ENCODE results near the gene OR52I2. TPM values are rescaled to one million over a fixed set of nuclear protein-coding genes. Genes with fewer than 3 reads are reported as not detected.

OR52I2 gene
- not detected in 2 replicates for polyA plus RNA-seq (2011; rRNA removed)
- polyA minus RNA-seq (2011; rRNA and poly(A)+ RNA removed), result not detected in 2 replicates

DNA sequence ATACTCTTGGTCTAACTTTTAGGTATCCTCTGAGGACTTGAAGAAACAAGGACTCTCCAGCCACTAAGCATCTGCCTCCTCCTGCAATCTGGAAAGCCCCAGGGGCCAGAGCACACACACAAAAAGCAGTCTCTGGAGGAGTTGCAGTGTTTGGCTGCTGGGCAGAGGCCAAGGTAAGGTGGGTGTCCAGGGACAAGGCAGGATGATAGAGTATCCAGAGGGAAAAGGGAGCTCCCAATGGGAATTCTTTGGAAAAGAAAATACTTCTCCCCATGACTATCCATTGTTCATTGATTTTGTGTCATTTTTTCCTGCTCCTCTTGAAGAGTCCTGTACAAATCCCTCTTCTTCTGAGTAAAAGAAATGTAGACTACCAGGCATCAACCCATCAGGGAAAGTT lies at the start of gene OR52I2:
OR52I2 (plus strand) TSS at position 301 of the 400 bp plus-strand sequence.
- no peak for DNase-seq (ENCODE audit: low read depth)
- Histone ChIP-seq H3K27me3 (ENCODE audit: control insufficient read depth, insufficient read depth, low read length) (no peaks in the 10 kb centered on the region), H3K36me3 (ENCODE audit: control insufficient read depth, insufficient read depth, low read length) (no peaks in the 10 kb centered on the region), H3K4me3 (ENCODE audit: low read depth, low read length) (no peak within 1 kb of the TSS)
- POLR2A ChIA-PET, result no interaction called here
- CTCF ChIA-PET, result interaction anchor here (0.6 kb wide), 1 partner anchor 394 kb away, joined by 3 read pairs; no protein-coding TSS in a partner anchor
- TF ChIP-seq, protein P1, sequence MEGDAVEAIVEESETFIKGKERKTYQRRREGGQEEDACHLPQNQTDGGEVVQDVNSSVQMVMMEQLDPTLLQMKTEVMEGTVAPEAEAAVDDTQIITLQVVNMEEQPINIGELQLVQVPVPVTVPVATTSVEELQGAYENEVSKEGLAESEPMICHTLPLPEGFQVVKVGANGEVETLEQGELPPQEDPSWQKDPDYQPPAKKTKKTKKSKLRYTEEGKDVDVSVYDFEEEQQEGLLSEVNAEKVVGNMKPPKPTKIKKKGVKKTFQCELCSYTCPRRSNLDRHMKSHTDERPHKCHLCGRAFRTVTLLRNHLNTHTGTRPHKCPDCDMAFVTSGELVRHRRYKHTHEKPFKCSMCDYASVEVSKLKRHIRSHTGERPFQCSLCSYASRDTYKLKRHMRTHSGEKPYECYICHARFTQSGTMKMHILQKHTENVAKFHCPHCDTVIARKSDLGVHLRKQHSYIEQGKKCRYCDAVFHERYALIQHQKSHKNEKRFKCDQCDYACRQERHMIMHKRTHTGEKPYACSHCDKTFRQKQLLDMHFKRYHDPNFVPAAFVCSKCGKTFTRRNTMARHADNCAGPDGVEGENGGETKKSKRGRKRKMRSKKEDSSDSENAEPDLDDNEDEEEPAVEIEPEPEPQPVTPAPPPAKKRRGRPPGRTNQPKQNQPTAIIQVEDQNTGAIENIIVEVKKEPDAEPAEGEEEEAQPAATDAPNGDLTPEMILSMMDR (IDR thresholded peaks at IDR 0.05; ENCODE audit: insufficient read depth, low read depth, low read length), result no peak

DNA sequence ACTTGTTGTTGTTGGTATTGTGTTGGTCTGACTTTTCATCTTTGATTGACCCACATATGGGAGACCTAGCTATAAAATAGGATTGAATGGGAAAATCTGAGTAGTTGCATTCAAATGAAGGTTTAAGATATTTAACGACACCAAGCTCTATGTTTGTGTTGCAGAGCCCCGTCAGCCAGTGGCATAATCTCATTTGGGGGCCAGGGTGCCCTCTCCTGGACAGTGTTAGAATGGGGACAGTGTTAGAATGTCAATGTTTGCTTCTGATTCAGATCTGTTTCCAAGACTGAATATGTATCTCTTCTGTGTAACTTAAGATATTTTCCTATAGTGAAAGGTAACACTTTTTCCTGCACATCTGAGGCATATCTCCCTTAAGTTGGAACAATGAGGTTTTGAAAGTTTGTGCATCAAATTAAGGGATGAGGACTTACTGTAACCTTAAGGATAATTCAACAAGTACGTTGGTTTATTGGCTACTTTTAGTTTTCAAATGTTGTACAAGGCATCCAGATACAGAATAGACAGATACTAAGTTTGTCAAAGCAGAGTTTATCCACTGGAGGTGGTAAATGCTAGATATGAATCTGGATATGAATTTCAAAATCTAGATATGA lies 41.8 kb upstream of the OR52I2 start:
- ChIA-PET CTCF (interaction anchor here (0.6 to 7.8 kb wide), 13 partner anchors 8 to 362 kb away, joined by 3 to 116 read pairs (median 4); no protein-coding TSS in a partner anchor), POLR2A (interaction anchor here (0.6 kb wide), 1 partner anchor 352 kb away, joined by 5 read pairs; no protein-coding TSS in a partner anchor)
- H3K27me3 ChIP-seq (ENCODE audit: control insufficient read depth, insufficient read depth, low read length), result no peaks in the 10 kb centered on the region
- DNase-seq (ENCODE audit: low read depth), result no peak
- H3K4me3 ChIP-seq (ENCODE audit: low read depth, low read length), result no peak overlapping the region
- H3K36me3 ChIP-seq (ENCODE audit: control insufficient read depth, insufficient read depth, low read length), result no peaks in the 10 kb centered on the region
- TF ChIP-seq, protein P1 (IDR thresholded peaks at IDR 0.05; ENCODE audit: insufficient read depth, low read depth, low read length), result peak; percentile 72

DNA sequence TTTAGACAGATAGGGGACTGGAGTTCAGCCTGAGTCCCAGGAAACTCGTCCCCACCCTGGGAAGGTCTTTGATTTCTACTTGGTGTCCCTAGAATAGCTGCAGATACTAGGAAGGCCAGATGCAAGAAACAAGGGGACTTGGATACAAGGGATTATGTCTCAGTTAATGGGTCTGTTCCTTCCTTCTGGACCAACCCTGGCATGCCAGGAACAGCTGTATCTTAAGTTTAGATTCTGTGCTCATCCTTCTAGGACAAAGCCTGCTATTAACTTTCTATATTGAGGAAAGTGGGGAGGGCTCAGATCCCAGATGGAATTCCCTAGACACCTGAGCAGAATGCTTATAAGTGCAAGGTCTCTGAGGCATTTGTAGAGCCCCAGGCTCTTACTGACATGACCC lies 40.5 kb upstream of the OR52I2 start:
- DNase-seq (ENCODE audit: low read depth), result no peak
- Histone ChIP-seq H3K4me3 (ENCODE audit: low read depth, low read length) (no peak overlapping the region), H3K27me3 (ENCODE audit: control insufficient read depth, insufficient read depth, low read length) (no peaks in the 10 kb centered on the region), H3K36me3 (ENCODE audit: control insufficient read depth, insufficient read depth, low read length) (no peaks in the 10 kb centered on the region)
- TF ChIP-seq, protein P1 (IDR thresholded peaks at IDR 0.05; ENCODE audit: insufficient read depth, low read depth, low read length), result no peak
- CTCF ChIA-PET, result interaction anchor here (1.5 to 7.8 kb wide), 3 partner anchors 9 to 355 kb away, joined by 3 to 116 read pairs (median 4); no protein-coding TSS in a partner anchor
- POLR2A ChIA-PET, result no interaction called here

DNA sequence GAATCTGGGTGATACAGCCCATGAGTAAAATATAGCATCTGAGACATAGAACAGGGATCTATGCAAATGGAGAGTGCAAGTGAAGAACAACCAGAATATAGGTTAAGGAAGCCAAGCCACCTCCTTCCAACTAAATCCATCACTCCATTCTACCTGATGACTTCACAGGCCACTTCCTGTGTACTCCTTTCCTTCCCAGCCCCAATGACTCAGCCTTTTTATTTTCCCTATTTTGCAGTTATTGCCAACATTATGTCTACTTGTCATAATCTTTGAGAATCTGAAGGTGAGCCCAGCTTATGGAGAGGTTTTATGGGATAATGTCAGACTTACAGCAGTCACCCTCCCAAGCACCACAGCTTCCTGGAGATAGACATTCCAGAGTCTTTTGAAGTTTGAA lies 38.0 kb upstream of the OR52I2 start:
- H3K27me3 ChIP-seq (ENCODE audit: control insufficient read depth, insufficient read depth, low read length), result no peaks in the 10 kb centered on the region
- H3K36me3 ChIP-seq (ENCODE audit: control insufficient read depth, insufficient read depth, low read length), result no peaks in the 10 kb centered on the region
- POLR2A ChIA-PET, result no interaction called here
- H3K4me3 ChIP-seq (ENCODE audit: low read depth, low read length), result no peak overlapping the region
- no peak for DNase-seq (ENCODE audit: low read depth)
- CTCF ChIA-PET, result interaction anchor here (7.8 kb wide), 1 partner anchor 357 kb away, joined by 116 read pairs; no protein-coding TSS in a partner anchor
- TF ChIP-seq, protein P1 (IDR thresholded peaks at IDR 0.05; ENCODE audit: insufficient read depth, low read depth, low read length), result no peak

DNA sequence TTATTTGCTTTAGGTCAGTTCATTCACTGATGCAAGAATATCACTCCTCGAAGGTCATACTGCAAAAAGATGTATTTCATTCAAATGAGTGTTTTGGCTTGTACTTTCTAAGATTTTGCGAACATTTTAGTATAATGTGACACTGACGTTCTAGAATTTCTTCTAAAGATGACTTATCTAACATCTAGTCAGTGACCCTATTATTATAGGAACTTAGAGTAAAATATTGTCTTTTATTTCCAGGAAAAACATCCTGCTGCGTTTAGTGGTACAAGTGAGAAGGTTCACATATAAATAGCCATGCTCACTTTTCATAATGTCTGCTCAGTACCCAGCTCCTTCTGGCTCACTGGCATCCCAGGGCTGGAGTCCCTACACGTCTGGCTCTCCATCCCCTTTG lies 36.7 kb upstream of the OR52I2 start, which contains the start of gene OR52M1:
OR52M1 (plus strand) TSS at position 301 of the 400 bp plus-strand sequence; CDS start at position 301, 0 bp downstream.
- Histone ChIP-seq H3K27me3 (ENCODE audit: control insufficient read depth, insufficient read depth, low read length) (no peaks in the 10 kb centered on the region), H3K36me3 (ENCODE audit: control insufficient read depth, insufficient read depth, low read length) (no peaks in the 10 kb centered on the region), H3K4me3 (ENCODE audit: low read depth, low read length) (no peak within 1 kb of the TSS)
- ChIA-PET POLR2A (no interaction called here), CTCF (interaction anchor here (7.8 kb wide), 1 partner anchor 359 kb away, joined by 116 read pairs; no protein-coding TSS in a partner anchor)
- TF ChIP-seq, protein P1 (IDR thresholded peaks at IDR 0.05; ENCODE audit: insufficient read depth, low read depth, low read length), result no peak
- no peak for DNase-seq (ENCODE audit: low read depth)

Measured in BJ (cell line).